HTR-8/SVneo (cell line): ENCODE measurements around the gene DLGAP1.
"Not testable (repeated sequence)": the region's sequence is repeated elsewhere in the genome, so short reads cannot be mapped to it uniquely, and the experiment has no call there.

ENCODE experiments used
- DNase-seq: peaks from one replicate; pipeline ENCODE4 v3.0.0; 2011; ENCODE audit warnings: low spot score, mixed read lengths; ENCODE audit not compliant: insufficient read length
- FAIRE-seq: peaks from 2 replicates; lab custom pipeline; 2011; peaks lifted over from hg19 to GRCh38; lab: Jason Lieb, UNC

The DLGAP1 gene

GRCh38 chr18:4455113-4455811 lies at the start of gene DLGAP1:
TSS of gene DLGAP1 (minus strand) at chr18:4455307.
- FAIRE-seq = no peak
- no peak for DNase-seq

- DNase-seq, FAIRE-seq: not testable (repeated sequence)
These were observed 39.7 kb upstream of the DLGAP1 start for GRCh38 chr18:4494703-4495284.

- FAIRE-seq (no peak), DNase-seq (no peak)
These were observed 13.4 kb upstream of the DLGAP1 start for GRCh38 chr18:4468511-4468910.

DNA sequence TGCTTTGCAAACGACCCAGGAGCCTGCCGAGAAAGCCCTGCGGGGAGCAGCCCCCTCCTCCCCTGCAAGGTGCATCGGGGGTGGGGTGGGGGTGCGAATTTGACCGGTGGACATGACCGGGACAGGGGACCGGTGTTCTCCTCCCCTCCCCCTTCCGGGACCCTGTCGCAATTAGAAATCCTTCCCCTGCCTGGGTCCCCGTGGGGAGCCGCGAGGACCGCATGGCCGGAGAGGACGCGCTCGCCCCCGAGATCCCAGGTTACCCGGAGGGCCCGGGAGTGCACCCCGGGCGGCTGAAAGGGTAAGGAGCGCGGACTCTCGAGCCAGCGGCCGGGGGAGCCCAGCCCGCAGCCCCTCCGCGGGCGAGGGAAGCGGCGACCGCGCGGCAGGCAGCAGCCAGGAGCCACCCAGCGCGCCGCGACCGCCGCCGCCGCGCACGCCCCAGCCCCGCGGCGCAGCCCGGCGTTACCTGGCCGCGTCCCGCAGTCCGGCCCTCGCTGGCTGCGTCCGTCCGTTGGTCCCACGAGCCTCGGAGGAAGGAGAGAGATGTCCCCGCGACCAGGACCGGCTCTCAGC lies 482 bp downstream of the DLGAP1 start:
- FAIRE-seq = no peak

DNA sequence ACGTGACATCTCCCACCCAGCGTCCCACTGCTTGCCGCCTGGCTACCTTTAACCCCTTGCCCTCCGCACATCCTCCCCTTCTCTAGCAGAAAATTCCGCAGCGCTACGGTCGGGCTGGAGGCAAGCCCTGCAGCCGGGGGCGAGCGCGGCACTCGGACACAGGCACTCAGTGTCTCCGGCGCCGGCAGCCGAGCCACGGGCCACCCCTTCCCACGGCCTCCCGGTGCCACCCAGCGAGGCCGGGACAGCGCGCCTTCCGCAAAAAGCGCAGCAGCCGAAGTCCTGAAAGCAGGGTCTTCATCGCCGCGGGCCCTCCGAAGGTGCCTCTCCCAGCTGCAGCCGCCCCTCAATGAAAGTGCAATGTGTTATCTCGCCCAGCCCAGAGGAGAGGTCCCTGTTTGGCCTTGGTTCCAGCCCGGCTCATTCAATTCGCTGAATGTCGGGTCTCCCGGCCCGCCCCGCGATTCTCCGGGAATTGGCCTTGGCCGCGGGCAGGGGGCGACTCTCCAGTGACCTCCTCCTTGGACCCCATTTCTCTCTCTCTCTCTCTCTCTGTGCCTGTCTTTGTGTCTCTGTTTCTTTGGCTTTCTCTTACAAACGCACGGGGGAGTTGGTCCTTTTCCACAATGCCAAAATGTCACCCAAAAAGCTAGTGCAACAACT lies 1.1 kb downstream of the DLGAP1 start:
- DNase-seq (no peak), FAIRE-seq (no peak)

More for the DNA sequence above, 482 bp downstream of the DLGAP1 start:
- DNase-seq = no peak

DNA sequence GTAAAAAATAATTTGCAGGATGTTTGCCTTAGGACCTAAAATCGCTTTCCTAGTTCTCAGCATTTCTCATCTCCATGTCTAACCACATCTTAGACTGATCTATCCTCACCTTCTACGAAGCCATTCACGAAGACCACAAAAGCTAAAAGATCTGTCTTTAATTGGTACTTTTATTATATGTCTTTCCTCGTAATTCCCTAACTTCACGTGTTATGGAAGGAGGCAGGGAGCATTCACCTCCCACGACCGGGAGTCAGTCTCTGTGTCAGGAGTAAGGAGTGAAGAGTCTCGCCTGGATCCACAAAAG lies 1.6 kb downstream of the DLGAP1 start:
- FAIRE-seq = no peak

GRCh38 chr18:4450065-4450658 lies 4.9 kb downstream of the DLGAP1 start:
- DNase-seq = no peak
- no peak for FAIRE-seq

More for the DNA sequence above, 1.6 kb downstream of the DLGAP1 start:
- no peak for DNase-seq

GRCh38 chr18:4445902-4446301 lies 9.2 kb downstream of the DLGAP1 start:
- FAIRE-seq = no peak
- DNase-seq = no peak

DNA sequence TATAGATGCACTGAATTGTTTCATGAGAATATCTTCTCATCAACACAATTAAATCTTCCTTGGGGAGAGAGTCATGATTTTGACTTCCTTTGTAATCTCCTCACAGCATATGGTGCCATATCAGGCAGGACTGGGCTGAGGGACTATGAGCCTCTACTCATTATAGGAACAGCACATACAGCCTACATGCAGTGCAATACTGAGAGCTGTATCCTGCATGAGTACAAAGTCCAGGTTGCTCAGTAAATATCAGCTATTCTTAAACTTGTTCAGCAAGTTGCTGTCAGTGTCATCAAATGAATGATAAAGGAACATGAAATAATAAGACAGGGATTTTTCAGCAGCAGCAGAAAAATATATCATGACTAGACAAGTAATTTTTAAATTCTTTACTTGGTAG lies 10.8 kb downstream of the DLGAP1 start:
- DNase-seq = no peak
- no peak for FAIRE-seq

GRCh38 chr18:4441098-4441497 lies 14.0 kb downstream of the DLGAP1 start:
- DNase-seq = no peak
- FAIRE-seq = no peak

DNA sequence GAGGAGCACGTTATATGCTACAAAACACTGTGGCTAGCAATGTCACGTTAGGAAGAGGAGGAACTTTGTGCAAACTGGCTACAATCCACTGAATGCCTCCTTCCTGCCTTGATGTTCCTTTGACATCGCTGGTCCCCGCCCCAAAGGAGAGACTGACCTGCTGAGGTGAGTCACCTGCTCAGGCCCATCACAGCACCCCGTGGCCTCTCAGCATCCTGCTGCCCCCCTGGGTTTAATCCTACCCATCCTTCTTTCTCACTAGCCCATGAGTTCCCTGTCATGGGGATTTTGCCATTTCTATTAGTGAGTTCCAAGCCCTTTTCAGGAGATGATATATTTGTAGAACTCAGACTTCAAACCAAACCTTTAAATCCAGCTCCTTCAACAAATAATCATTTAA lies 16.2 kb downstream of the DLGAP1 start:
- FAIRE-seq (no peak), DNase-seq (no peak)

DNA sequence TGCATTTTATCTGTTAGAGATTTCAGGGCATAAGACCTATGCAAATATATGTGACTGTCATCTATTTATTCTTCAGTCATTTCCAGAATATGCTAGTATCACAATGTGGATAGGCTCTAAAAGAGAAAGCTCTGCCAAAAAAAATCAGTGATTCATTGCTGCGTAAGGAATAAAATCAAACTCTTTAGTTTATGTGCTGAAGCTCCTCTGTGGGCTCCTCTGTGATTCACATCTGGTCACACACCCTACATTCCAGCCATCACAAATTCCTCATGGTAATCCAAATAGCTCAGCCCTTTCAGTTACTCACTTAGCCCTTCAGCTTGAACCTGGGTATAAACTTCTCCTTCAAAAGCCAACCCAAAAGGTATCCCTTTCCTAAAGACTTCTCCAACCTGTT lies 21.4 kb downstream of the DLGAP1 start:
- DNase-seq (no peak), FAIRE-seq (no peak)

- DNase-seq = no peak
These were observed 24.3 kb downstream of the DLGAP1 start for GRCh38 chr18:4430836-4431235.

GRCh38 chr18:4417714-4418113 lies 37.4 kb downstream of the DLGAP1 start:
- DNase-seq (no peak), FAIRE-seq (no peak)

More at GRCh38 chr18:4430836-4431235, 24.3 kb downstream of the DLGAP1 start:
- no peak for FAIRE-seq

DNA sequence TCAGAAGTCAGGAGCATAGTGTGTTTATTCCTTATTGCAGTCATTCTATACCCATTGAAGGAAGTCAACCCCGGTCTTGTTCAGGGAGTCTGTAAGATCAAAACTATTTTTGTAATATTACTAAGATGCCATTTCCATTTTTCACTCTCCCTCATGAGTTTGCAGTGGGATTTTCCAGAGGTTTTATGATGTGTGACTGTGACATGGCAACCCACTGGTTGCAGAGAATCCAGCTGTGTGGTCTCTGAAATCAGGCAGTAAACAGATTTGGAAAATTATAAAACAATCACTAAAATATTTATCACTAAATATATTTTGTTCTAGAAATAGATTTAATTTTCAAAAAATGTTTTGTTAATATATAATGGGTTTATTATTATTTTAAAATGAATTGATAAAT lies 38.1 kb downstream of the DLGAP1 start:
- no peak for DNase-seq
- no peak for FAIRE-seq

DNA sequence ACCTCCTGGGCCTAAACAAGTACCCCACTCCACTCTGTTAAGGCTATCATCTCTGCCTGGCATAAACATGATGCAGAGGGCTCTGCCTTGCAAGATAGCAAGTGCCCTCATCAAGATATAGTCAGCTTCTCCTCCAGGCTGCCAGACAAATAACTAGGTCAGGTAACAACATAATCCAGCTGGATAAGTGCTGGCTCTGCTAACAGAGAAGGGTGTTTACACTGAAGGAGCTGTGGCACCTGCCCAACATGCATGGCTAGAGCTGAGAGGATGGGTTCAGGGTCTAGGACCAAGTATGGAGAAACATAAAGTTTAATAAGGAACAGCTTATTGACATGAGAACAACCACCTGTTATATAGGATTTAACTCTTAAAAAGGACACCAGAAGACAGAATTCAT lies 42.8 kb downstream of the DLGAP1 start:
- DNase-seq = no peak
- FAIRE-seq = no peak

DNA sequence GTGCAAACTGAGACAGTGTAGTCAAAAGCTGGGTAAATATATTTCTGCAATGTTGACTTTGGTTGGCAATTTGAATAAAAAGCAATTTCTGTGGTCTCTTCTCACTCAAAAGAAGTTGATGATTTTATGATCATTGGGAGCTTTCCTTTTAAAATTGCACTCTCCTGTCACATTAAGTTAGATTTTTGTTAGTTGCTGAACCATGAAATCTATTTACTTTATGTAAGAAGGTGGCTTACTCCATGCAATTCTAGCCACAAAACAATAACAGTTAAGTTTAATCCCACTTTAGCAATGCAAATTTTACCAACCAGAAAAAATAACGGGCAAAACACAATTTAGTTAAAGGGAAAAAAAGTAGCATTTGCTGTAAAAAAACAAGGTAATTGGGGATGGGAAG lies 48.3 kb downstream of the DLGAP1 start:
- no peak for DNase-seq
- FAIRE-seq = no peak

DNA sequence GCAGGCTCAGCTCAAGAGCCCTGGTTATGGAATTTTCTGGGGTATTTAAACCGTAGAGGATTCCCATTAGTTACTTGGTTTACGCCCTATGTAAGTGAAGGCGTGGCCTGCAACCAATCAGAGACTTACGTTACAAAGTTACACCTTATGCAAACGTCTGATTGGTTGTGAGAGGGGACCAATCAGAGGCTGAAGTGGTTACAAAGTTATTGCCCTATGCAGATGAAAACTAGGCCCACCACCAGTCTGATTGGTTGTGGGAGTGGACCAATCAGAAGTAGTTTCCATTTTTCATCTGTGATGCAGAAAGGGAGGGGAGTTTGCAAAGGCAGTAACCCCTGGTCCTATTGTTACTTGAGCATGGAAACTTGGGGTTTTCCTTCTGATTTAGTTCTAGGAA lies 49.1 kb downstream of the DLGAP1 start:
- no peak for FAIRE-seq
- no peak for DNase-seq

GRCh38 chr18:4403836-4404235 lies 51.3 kb downstream of the DLGAP1 start:
- FAIRE-seq (no peak), DNase-seq (no peak)

DNA sequence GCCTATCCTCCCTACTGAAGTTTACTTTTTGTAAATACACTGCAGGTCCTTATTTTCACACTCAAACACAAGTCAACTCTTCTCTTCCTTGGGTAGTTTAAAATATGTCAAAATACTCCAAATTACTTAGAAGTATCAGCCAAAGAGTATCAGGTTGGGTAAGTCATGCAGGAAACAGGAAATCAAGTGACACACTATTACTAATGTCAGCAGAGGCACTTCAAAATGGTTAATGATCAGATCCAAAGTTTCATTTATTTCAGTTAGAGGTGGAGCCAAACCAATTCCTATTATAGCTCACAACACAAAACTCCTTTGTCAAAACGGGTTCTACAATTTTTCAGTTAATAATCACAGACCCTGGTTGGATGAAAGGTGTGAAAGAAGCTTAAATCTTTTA lies 54.2 kb downstream of the DLGAP1 start:
- no peak for FAIRE-seq
- no peak for DNase-seq

GRCh38 chr18:4399929-4400328 lies 55.2 kb downstream of the DLGAP1 start:
- no peak for DNase-seq
- no peak for FAIRE-seq
